IPS-NIHi11 (cell line): Measurements from ENCODE around the gene ADGRA1.
"Not testable (repeated sequence)": the region's sequence is repeated elsewhere in the genome, so short reads cannot be mapped to it uniquely, and the experiment has no call there.

Experiments
- DNase-seq: peaks from one replicate; pipeline ENCODE4 v3.0.0; 2012; ENCODE audit warnings: mixed read lengths, low spot score

The ADGRA1 gene

GRCh38 chr10:133127291-133128125 lies 39.8 kb downstream of the ADGRA1 start:
- DNase-seq = peak; percentile 82

GRCh38 chr10:133128126-133129070 lies 40.7 kb downstream of the ADGRA1 start:
- no peak for DNase-seq

- DNase-seq = peak; percentile 8
Measured at GRCh38 chr10:133129071-133129858, 41.5 kb downstream of the ADGRA1 start.

- DNase-seq = no peak
Measured at GRCh38 chr10:133129859-133130495, 42.3 kb downstream of the ADGRA1 start.

GRCh38 chr10:133130602-133131001 lies 42.9 kb downstream of the ADGRA1 start:
- no peak for DNase-seq

- no peak for DNase-seq
Measured at GRCh38 chr10:133131053-133131452, 43.3 kb downstream of the ADGRA1 start.

- DNase-seq = no peak
Measured at GRCh38 chr10:133131734-133132472, 44.2 kb downstream of the ADGRA1 start.

GRCh38 chr10:133132473-133133291 lies 45.0 kb downstream of the ADGRA1 start:
- no peak for DNase-seq

GRCh38 chr10:133133471-133134231 lies 45.9 kb downstream of the ADGRA1 start:
- peak; percentile 15 for DNase-seq

- no peak for DNase-seq
Measured at GRCh38 chr10:133134411-133135115, 46.8 kb downstream of the ADGRA1 start.

GRCh38 chr10:133135116-133135465 lies 47.4 kb downstream of the ADGRA1 start:
- DNase-seq = no peak

- not testable (repeated sequence) for DNase-seq
Measured at GRCh38 chr10:133137486-133138145, 49.9 kb downstream of the ADGRA1 start.

GRCh38 chr10:133139551-133140065 lies 51.9 kb downstream of the ADGRA1 start:
- DNase-seq = peak; percentile 48

GRCh38 chr10:133140417-133141143 lies 52.9 kb downstream of the ADGRA1 start:
- peak; percentile 16 for DNase-seq

- DNase-seq = no peak
Measured at GRCh38 chr10:133141144-133141957, 53.6 kb downstream of the ADGRA1 start.

GRCh38 chr10:133141958-133142340 lies 54.2 kb downstream of the ADGRA1 start:
- no peak for DNase-seq
